ENCODE data around the gene ITGA3.

The ITGA3 gene

GRCh38 chr17:50072925-50073324, 17.0 kb downstream of the ITGA3 start:
- no peak for DNase-seq

- no peak for DNase-seq
Measured at GRCh38 chr17:50074227-50074626, 18.3 kb downstream of the ITGA3 start.

GRCh38 chr17:50075446-50076032, 19.6 kb downstream of the ITGA3 start:
- no peak for DNase-seq

GRCh38 chr17:50076221-50076590, 20.3 kb downstream of the ITGA3 start:
- no peak for DNase-seq

GRCh38 chr17:50076591-50077235, 20.8 kb downstream of the ITGA3 start:
- no peak for DNase-seq

- DNase-seq, result no peak
Measured at GRCh38 chr17:50078430-50078829, 22.5 kb downstream of the ITGA3 start.

GRCh38 chr17:50079334-50080095, 23.6 kb downstream of the ITGA3 start:
- peak; percentile 41 for DNase-seq

GRCh38 chr17:50080096-50080480, 24.2 kb downstream of the ITGA3 start:
- DNase-seq, result no peak

GRCh38 chr17:50080827-50081226, 24.9 kb downstream of the ITGA3 start:
- no peak for DNase-seq

- no peak for DNase-seq
Measured at GRCh38 chr17:50081757-50082156, 25.8 kb downstream of the ITGA3 start.

- DNase-seq, result peak; percentile 84
Measured at GRCh38 chr17:50087246-50087911, 31.5 kb downstream of the ITGA3 start.

- no peak for DNase-seq
Measured at GRCh38 chr17:50087912-50088405, 32.0 kb downstream of the ITGA3 start.

GRCh38 chr17:50088952-50089825, 33.3 kb downstream of the ITGA3 start:
- DNase-seq, result no peak

GRCh38 chr17:50090071-50090470, 34.2 kb downstream of the ITGA3 start:
- DNase-seq, result no peak

GRCh38 chr17:50090971-50091917, 35.3 kb downstream of the ITGA3 start:
- DNase-seq, result no peak

- DNase-seq, result no peak
Measured at GRCh38 chr17:50091918-50092285, 36.0 kb downstream of the ITGA3 start.

- DNase-seq, result no peak
Measured at GRCh38 chr17:50093246-50093645, 37.3 kb downstream of the ITGA3 start.

GRCh38 chr17:50093807-50094206, 37.9 kb downstream of the ITGA3 start:
- no peak for DNase-seq

GRCh38 chr17:50094243-50094752, 38.4 kb downstream of the ITGA3 start:
- DNase-seq, result peak; percentile 89

GRCh38 chr17:50094753-50095619, 39.1 kb downstream of the ITGA3 start, which contains the start of gene PDK2:
Gene PDK2 (plus strand): TSS chr17:50095351. CDS start chr17:50095436, 85 bp downstream.
- peak; percentile 95 for DNase-seq

All from activated CD4-positive, alpha-beta T cell treated with anti-CD3 and anti-CD28 coated beads, Interleukin-10, Interleukin-2, amounts not matched to agents 100 ng/mL and 50 ng/mL, durations not matched to agents 16 hours and 8 hours (primary cell).